Measurements from ENCODE around the gene KRT72.

DNA sequence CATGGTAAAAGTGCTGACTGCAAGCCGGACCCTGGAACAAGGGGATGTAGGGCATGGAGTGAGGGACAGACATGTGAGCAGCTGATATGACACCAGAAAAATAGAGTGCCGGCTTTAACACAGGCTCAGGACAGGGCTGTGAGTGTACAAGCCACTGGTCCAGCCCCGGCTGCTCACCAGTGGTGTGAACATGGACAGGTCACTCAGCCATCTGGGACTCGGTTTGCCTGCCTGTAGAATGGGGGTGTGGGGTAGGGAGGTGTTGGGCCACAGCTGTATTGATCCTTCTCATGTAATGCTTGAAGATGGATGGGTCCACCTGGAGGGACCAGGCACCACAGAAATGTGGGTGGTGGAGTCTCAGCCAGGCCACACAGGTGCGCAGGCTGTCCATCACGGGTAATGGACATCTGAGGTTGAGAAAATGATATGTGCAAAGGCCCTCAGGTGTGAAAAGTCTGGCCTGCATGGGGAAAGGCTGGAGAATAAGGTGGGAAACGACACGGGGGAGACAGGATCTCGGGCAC, 17.0 kb downstream of the KRT72 start:
- TF ChIP-seq, protein P1, sequence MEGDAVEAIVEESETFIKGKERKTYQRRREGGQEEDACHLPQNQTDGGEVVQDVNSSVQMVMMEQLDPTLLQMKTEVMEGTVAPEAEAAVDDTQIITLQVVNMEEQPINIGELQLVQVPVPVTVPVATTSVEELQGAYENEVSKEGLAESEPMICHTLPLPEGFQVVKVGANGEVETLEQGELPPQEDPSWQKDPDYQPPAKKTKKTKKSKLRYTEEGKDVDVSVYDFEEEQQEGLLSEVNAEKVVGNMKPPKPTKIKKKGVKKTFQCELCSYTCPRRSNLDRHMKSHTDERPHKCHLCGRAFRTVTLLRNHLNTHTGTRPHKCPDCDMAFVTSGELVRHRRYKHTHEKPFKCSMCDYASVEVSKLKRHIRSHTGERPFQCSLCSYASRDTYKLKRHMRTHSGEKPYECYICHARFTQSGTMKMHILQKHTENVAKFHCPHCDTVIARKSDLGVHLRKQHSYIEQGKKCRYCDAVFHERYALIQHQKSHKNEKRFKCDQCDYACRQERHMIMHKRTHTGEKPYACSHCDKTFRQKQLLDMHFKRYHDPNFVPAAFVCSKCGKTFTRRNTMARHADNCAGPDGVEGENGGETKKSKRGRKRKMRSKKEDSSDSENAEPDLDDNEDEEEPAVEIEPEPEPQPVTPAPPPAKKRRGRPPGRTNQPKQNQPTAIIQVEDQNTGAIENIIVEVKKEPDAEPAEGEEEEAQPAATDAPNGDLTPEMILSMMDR (IDR thresholded peaks at IDR 0.05; ENCODE audit: extremely low read depth in 1 of 2, insufficient read depth in 1 of 2, low read depth in 1 of 2, low read length in 2 of 2), result no peak
- TF ChIP-seq POLR2A (IDR thresholded peaks at IDR 0.05; ENCODE audit: low read depth, low read length) (no peak), MYC (IDR thresholded peaks at IDR 0.05; ENCODE audit: low read depth, low read length) (no peak)
- TF ChIP-seq, protein P2, sequence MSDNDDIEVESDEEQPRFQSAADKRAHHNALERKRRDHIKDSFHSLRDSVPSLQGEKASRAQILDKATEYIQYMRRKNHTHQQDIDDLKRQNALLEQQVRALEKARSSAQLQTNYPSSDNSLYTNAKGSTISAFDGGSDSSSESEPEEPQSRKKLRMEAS (IDR thresholded peaks at IDR 0.05; ENCODE audit: insufficient read depth, insufficient read length), result no peak
